ENCODE data around the gene RNASE1.

Gene RNASE1

DNA sequence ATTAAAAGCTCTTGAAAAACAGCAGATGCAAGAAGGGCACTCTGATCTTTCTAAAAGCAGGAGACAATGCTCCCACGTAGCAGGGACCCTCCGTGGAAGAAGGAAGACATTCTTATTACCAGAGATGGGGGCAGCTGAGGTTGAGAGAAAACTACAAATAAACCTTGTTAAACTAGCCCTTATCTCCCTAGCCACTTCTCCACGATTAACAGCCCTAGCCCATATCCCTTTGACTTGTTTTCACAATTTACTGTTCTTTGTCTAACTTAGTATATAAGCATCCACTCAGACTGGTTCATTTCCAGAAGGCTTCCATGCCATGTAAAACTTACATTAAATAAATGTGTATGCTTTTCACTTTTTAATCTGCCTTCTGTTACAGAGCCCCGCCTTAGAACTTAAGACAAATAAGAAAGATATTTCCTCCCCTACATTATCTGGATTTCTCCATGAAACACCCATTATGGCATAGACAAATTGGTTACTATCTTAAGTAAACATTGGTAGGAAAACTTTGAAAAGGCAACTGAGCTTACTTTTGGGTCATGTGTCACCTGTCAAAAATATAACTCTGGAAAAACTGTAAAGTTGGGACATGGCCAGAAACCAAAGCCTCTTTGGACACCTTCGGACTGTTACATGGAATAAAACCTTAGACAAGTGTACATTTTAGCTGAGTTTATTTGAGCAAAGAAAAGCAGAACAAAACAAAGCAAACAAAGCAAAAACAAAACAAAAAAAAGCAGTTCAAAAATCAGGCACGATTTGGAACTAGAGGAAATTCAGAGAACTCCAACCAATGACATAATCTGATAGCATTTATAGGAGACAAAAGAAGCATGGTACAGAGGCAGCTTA lies 4.9 kb upstream of the RNASE1 start:
- DNase-seq (ENCODE audit: low read depth in 2 of 2) = no peak

DNA sequence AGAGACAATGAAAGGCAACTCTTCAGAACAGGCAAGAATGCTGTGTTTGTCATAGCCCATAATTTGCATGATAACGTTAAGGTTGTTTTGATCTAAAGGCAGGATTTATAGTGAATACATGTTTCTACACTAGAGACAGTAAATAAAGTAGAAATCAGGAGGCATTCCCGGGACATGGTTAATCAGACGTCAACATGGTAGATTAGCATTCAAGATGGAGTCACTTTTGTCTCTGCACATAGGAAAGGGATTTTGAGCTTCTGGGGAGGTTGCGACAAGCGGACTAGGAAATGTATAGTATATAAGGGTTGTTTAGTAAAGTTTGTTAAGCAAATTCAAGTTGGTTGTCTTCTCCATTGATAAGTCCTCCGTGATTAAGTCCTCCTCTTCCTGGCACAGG lies 2.8 kb upstream of the RNASE1 start:
- no peak for DNase-seq (ENCODE audit: low read depth in 2 of 2)

DNA sequence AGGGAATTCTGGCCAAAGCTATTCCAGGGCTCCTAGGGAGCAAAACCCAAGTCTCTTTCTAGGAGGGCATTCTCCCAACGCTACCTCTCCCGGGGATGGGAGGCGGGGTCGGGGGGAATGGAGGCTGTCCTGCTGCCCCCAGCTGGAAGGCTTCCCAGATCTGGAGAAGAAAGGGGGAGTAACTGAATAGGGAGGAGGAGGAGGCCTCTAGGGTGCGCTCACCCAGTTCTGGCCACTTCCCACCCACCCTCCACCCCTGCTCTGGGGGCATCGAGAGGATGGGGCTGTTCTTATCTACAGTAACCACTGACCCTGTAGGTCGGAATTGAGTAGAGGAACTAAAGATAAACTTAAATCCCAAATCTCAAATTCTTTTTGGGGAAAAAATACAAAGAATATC lies 579 bp upstream of the RNASE1 start:
- no peak for DNase-seq (ENCODE audit: low read depth in 2 of 2)

DNA sequence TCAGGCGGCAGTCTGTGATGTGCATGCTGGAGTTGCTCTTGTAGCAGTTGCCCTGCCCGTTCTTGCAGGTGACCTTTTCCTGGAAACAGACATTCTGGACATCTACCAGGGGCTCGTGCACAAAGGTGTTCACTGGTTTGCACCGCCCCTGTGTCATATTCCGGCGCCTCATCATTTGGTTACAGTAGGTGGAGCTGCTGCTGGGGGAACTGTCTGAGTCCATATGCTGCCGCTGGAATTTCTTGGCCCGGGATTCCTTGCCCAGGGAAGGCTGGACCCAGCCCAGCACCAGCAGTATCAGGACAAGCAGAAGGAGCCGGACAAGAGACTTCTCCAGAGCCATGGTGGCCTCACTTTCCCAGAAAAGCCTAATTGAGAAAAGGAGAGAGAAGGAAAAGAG lies 918 bp downstream of the RNASE1 start:
- DNase-seq (ENCODE audit: low read depth in 2 of 2) = no peak

- DNase-seq (ENCODE audit: low read depth in 2 of 2) = no peak
Observed at GRCh38 chr14:20799892-20800544, 2.6 kb downstream of the RNASE1 start.

DNA sequence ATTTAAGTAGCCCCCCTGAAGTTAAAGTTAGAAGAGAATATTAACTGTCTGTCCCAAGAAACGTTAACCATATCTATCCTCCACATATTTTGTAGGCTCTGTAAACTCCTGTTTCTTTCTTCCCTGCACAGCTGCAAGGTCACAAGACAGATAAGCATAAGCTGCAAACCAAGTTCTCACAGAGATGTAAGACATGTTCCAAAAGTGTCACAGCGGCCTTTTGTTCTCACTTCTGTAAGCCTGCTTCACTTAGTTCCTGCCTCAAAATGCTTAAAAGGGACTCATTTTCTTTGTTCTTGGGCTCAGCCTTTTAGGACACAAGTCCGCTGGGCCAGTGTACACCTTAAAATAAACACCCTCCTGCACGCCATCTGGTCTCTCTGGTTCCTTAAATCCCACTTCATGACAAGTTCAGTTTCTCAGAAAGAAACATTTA lies 3.2 kb downstream of the RNASE1 start:
- DNase-seq (ENCODE audit: low read depth in 2 of 2) = no peak

DNA sequence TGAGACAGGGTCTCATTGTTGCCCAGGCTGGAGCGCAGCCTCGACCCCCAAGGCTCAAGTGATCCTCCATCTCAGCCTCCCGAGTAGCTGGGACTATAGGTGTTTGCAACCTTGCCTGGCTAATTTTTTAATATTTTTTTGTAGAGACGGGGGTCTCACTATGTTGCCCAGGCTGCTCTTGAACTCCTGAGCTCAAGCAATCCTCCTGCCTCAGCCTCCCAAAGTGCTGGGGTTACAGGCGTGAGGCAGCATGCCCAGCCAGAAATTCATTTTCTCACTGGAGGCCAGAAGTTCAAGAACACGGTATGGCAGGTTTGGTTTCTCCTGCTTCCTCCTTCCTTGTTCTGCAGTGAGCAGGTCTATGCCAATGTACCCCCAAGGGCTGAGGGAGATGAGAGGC lies 3.7 kb downstream of the RNASE1 start:
- no peak for DNase-seq (ENCODE audit: low read depth in 2 of 2)

- no peak for DNase-seq (ENCODE audit: low read depth in 2 of 2)
Observed at GRCh38 chr14:20798318-20798717, 4.3 kb downstream of the RNASE1 start.

- DNase-seq (ENCODE audit: low read depth in 2 of 2) = no peak
Observed at GRCh38 chr14:20797164-20797563, 5.5 kb downstream of the RNASE1 start.

DNA sequence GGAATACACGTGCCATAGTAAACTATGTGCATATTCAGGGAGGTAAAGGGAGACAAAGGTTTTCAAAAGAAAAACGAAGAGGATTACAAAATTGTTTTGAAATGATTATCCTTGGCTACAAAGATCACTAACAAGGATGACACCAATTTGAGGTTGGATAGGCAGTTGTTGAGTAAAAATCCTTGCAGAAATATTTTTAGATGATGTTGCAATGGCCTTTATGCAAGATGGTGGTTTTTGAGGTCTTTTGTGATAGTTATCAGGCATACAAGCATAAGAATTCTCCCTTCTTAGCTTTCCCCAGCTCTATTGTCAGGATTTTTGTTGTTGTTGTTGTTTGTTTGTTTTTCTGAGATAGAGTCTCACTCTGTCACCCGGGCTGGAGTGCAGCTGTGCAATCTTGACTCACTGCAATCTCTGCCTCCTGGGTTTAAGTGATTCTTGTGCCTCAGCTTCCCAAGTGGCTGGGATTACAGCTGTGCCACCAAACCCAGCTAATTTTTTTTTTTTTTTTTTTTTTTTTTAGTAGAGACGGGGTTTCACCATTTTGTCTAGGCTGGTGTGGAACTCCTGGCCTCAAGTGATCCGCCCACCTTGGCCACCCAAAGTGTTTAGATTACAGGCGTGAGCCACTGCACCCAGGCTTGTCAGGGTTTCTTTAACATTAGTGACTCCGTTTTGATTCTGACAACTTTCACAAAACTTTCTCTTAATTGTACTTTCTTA lies 7.8 kb downstream of the RNASE1 start:
- no peak for DNase-seq (ENCODE audit: low read depth in 2 of 2)

GRCh38 chr14:20792556-20792955 lies 10.1 kb downstream of the RNASE1 start:
- no peak for DNase-seq (ENCODE audit: low read depth in 2 of 2)

DNA sequence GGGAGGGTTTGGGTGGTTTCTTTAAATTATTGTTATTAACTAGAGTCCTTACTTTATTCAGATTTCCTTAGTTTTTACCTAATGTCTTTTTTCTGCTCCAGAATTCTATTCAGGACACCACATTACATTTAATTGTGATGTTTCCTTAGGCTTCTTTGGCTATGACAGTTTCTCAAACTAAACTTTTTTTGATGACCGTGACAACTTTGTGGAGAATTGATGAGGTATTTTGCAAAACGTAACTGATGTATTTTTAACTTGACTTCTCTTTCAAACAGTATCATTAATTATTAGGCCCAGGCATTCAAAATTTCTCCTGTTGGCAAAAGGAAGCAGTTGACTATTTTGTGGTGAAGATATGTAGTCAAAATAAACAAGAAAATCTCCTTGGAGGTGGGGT lies 11.0 kb downstream of the RNASE1 start:
- no peak for DNase-seq (ENCODE audit: low read depth in 2 of 2)

DNA sequence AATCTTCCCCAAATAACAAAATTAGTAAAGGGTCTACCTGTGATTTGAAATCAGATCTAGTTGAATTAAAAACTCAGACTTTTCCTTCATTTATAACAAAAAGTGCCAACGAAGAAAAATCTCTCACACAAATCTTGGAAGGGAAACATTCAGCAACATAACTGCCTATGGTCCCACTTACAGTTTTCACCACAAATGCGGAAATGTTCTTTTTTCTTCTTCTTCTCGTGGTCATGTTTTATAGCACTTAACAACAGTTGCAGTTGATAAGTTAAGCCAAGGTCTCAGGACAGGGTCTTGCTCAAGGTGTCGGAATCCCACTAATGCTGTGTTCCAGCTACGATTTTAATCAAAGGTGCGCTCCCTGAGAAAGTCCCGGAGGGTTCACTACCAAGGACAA lies 11.5 kb downstream of the RNASE1 start:
- DNase-seq (ENCODE audit: low read depth in 2 of 2) = no peak

GRCh38 chr14:20790464-20791116 lies 12.1 kb downstream of the RNASE1 start:
- DNase-seq (ENCODE audit: low read depth in 2 of 2) = no peak

- no peak for DNase-seq (ENCODE audit: low read depth in 2 of 2)
Observed at GRCh38 chr14:20789230-20789813, 13.3 kb downstream of the RNASE1 start.

DNA sequence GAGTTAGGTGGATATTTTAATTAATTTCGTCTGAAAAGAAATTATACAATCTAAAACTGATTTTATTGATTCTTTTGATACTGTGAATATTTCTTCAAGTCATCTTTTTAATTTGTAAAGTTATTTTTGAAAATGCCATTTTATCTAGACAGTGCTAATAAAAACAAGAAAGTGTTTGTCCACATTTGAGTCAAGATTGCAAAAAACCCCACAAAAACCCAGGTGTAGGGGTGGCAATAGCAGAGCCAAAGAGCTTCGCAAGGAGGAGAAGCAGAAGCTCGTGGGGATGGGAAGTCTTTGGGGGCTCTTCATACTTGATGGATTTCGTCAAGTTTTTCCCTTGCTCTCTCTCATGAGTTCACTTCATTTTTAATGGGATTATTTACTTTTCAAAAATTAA lies 15.6 kb downstream of the RNASE1 start:
- DNase-seq (ENCODE audit: low read depth in 2 of 2) = no peak

- no peak for DNase-seq (ENCODE audit: low read depth in 2 of 2)
Observed at GRCh38 chr14:20782280-20782890, 20.3 kb downstream of the RNASE1 start.

- DNase-seq (ENCODE audit: low read depth in 2 of 2) = no peak
Observed at GRCh38 chr14:20781803-20782202, 20.8 kb downstream of the RNASE1 start.

DNA sequence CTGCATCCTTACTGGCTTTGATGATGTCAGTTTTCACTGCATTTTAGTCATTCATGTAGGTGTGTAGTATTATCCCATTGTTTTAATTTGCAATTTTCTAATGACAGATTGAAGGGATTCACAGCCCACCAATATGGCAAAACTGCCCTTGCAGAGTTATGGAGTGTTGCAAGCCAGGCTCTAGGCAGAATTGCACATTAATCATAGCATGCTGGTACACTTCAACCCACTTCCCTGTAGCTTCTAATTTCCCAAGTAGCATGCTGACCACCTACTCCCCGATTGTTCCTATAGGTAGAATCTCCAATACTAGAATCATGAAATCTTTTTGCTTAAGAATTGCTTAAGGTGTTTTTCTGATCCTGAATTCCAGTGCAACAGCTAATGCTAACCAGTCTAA lies 26.7 kb downstream of the RNASE1 start:
- DNase-seq (ENCODE audit: low read depth in 2 of 2) = no peak

DNA sequence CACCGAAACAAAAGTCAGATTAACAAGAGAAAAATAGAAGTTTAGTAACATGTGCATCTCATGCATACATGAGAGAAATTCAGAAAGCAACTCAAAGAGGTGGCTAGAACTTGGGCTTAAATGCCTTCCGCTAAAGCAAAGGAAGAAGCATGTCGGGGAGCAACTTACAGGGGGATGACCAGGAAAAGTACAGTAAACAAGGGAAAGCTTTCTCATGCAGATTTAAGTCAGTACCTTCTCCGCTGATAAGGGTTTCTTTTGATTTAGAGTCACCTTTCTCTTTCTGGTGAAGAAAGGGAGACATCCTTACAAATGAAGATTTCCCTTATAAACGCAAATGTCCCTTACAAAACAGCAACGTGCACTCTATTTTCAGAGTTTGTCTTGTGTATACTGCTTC lies 27.6 kb downstream of the RNASE1 start:
- no peak for DNase-seq (ENCODE audit: low read depth in 2 of 2)

DNA sequence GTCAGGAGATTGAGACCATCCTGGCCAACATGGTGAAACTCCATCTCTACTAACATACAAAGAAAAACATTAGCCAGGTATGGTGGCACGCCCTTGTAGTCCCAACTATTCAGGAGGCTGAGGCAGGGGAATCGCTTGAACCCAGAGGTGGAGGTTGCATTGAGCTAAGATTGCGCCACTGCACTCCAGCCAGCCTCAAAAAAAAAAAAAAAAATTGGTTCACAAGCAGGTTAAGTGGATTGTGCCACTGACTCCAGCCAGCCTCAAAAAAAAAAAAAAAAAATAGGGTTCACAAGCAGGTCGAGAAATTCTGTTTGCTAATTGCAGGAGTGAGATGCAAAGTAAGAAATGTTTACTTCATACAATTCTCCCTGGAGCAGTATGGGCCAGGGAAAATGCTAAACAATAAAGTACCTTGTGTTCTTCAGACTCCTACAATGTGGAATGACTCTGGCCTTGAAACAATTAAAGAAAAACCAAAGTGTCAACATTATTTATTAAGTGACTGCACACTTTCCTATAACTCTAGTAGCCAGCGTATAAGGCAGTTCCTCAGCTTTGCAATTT lies 28.3 kb downstream of the RNASE1 start:
- no peak for DNase-seq (ENCODE audit: low read depth in 2 of 2)
